Renal cortical epithelial cell (primary cell): Measurements from ENCODE around the gene SLC16A3. TPM values are rescaled to one million over a fixed set of nuclear protein-coding genes. Genes with fewer than 3 reads are reported as not detected.

Source experiments
- DNase-seq: peaks from one replicate; pipeline ENCODE4 v3.0.0-alpha.2; 2011; ENCODE audit warnings: low read depth
- total RNA-seq: library from RNA; depleted of rRNA; stranded (reverse); fragments of >200 nt; gene quantifications from 2 replicates; pipeline ENCODE4 v1.2.3, GENCODE V29; 2014

Gene SLC16A3
- total RNA-seq, 1 donor from 2014 or later, result 393 TPM

DNA sequence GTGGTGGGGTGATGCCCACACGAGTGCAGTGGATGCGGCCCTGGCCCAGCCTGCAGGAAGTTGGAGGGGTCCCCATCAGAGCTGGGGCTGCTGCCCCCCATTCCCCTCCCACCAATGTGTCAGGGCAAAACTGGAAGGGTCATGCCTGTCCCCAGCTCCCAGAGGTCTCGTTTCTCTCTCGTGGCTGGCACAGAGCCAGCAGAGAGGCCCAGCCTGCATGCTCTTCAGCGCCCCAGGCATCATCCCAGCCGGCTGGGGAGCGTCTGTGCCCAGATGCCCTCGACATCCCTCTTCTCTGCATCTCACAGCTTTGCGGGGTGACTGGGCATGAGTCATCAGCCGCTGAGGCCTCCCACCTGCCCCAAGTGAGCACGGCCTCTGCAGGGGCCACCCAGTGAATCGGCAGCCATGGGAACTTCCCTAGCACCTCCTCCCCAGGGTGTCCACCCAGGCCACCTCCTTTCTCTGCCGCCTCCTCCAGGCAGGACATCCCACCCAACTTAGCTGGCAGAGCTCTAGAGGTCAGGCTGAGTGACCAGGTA is 54.4 kb downstream of the SLC16A3 start:
- DNase-seq, result peak; percentile 81

DNA sequence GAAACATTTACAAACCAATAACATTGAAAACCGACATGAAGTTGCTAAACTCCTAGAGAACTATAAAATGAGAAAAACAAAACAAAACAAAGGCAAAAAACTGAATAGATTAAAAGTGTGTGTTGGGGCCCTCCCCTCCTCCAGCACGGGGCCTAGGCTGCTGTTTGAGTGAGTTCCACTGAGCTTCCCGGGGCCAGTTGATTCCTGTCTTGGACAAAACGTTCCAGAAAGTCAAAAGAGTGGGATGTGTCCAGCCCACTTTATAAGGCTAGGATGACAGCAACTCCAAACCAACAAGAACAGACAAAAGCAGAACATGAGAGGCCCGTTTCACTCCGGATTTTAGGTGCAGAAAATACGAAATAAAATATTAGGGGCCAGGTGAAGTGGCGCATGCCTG is 56.3 kb downstream of the SLC16A3 start:
- no peak for DNase-seq

DNA sequence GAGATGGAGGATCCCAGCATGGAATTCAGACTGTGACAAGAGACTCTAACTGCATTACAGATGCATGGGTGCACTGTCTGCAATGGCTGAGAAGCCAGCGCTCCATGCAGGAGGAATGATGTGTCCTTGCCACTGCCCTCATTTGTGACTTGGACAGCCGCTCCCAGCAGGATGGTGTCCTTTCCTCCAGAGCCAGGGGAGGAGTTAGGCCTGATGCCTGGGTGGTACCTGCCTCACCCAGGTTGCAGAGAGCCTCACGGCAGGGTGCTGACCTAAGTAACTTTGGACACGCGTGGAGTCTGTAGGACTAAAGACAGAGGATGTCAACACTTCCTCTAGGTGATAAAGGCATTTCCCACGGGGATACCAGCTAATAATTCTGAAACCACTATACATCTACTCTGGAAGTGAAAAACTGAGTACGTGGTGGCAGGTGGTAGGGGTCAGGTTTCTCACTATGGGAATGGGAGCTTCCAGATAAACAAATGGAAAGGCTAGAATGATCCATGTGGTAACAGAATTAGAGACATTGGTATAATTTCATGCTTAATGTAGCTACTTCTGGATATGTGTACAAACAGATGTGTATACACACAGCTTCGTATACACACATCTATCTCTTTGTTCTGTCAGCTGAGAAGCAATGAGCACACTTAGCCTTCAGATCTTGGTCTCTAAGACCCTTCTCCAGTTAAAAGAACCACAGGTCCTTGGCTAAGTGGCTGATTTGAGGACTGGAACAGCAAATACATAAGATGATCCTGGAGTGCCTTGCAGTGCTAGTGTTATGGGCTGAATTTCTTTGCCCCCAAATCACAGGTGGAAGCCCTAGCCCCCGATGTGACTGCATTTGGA is 58.4 kb downstream of the SLC16A3 start:
- no peak for DNase-seq

DNA sequence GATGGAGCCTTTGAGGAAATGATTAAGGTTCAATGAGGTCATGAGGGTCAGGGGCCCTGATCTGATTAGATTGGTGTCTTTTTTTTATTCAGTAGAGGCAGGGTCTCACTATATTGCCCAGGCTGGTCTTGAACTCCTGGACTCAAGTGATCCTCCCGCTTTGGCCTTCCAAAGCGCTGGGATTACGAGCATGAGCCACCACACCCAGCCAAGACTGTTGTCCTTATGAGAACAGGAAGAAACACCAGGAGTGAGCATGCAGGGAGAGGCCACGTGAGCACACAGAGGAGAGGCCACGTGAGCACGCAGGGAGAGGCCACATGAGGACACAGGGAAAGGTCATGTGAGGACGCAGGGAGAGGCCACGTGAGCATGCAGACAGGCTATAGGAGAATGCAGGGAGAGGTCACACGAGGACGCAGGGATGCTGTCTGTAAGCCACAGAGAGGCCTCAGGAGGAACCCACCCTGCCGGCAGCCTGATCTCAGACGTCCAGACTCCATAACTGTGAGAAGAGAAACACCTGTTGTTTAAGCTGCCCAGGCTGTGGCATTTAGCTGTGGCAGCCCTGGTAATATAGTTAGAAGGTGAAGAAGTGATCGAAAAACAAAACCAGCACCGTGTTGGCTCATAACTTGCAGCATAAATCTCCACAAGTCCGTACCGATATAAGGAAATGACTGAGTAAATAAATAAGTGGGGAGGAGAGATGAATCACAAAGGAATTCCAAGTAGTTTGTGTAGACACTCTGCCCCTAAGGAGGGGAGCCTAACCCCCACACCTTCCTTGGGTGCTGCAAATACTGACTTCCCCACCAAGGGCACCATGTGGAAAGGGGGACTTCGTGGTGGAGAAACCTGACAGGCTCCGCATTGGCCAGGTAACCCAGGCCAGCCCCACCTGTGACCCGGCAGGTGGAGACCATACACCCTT is 59.3 kb downstream of the SLC16A3 start:
- peak; percentile 94 for DNase-seq

Other genes with a start within 250 kb of the SLC16A3 start
- gene CENPX, start 206.2 kb upstream of the SLC16A3 start, total RNA-seq, result 13.6 and 63.6 TPM in 2 replicates
- 15.2 and 15.8 TPM in 2 replicates for gene LRRC45, start 205.7 kb upstream of the SLC16A3 start, total RNA-seq
- 7.7 and 16.8 TPM in 2 replicates for gene RAC3, start 197.4 kb upstream of the SLC16A3 start, total RNA-seq
- gene DCXR, start 191.3 kb upstream of the SLC16A3 start, total RNA-seq, result 19.4 and 35.4 TPM in 2 replicates
- 27.3 and 31.0 TPM in 2 replicates for gene RFNG, start 177.2 kb upstream of the SLC16A3 start, total RNA-seq
- gene GPS1, start 177.1 kb upstream of the SLC16A3 start, total RNA-seq, result 112 and 119 TPM in 2 replicates
- gene DUS1L, start 163.2 kb upstream of the SLC16A3 start, total RNA-seq, result 66.3 and 79.9 TPM in 2 replicates
- 84.0 and 103 TPM in 2 replicates for gene FASN, start 130.8 kb upstream of the SLC16A3 start, total RNA-seq
- 7.3 and 28.2 TPM in 2 replicates for gene CCDC57, start 16.2 kb upstream of the SLC16A3 start, total RNA-seq
- 55.4 and 115 TPM in 2 replicates for gene CSNK1D, start 44.7 kb downstream of the SLC16A3 start, total RNA-seq
- gene CD7, start 88.6 kb downstream of the SLC16A3 start, total RNA-seq, result not detected in 2 replicates
- 2.4 and 7.8 TPM in 2 replicates for gene SECTM1, start 104.7 kb downstream of the SLC16A3 start, total RNA-seq
- 0.05 TPM in 1 of 2 replicates, not detected in the other for gene TEX19, start 130.2 kb downstream of the SLC16A3 start, total RNA-seq
- 0.10 TPM in 1 of 2 replicates, not detected in the other for gene UTS2R, start 142.7 kb downstream of the SLC16A3 start, total RNA-seq
- 8.5 and 21.7 TPM in 2 replicates for gene HEXD, start 189.3 kb downstream of the SLC16A3 start, total RNA-seq
- 37.2 and 48.7 TPM in 2 replicates for gene OGFOD3, start 189.5 kb downstream of the SLC16A3 start, total RNA-seq
- 30.6 and 100 TPM in 2 replicates for gene CYBC1, start 221.7 kb downstream of the SLC16A3 start, total RNA-seq
- 31.1 and 52.4 TPM in 2 replicates for gene NARF, start 229.7 kb downstream of the SLC16A3 start, total RNA-seq